G401.6 (cell line): ENCODE data around the gene SMAD3.

Experiments used
- FAIRE-seq: peaks from 2 replicates; lab custom pipeline; 2012; peaks lifted over from hg19 to GRCh38; lab: Jason Lieb, UNC

Gene SMAD3

DNA sequence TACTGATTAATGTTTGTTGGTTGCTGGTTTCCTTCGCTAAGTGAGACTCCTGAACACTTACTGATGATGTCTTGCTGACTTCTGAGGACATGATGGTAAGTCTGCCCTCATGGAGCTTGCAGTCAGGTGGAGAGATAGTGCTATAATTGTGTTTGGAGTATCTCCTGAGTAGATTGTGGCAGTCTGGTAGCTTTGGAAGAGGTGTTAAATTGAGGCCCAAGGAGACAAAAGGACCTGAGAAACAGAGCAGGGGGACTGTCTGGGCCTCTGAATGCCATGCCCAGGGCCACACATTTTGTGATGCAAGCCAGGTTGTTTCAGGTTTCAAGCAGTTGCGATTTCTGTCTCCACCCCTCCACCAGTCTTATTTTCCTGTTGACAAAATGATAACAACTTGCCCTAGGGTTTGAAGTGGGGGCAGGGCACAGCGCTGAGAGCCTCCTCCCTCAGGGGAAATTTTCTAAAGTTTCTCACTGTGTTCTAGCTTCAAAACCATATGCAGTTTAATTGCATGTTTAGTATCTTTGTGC, 16.7 kb downstream of the SMAD3 start:
- FAIRE-seq: no peak

DNA sequence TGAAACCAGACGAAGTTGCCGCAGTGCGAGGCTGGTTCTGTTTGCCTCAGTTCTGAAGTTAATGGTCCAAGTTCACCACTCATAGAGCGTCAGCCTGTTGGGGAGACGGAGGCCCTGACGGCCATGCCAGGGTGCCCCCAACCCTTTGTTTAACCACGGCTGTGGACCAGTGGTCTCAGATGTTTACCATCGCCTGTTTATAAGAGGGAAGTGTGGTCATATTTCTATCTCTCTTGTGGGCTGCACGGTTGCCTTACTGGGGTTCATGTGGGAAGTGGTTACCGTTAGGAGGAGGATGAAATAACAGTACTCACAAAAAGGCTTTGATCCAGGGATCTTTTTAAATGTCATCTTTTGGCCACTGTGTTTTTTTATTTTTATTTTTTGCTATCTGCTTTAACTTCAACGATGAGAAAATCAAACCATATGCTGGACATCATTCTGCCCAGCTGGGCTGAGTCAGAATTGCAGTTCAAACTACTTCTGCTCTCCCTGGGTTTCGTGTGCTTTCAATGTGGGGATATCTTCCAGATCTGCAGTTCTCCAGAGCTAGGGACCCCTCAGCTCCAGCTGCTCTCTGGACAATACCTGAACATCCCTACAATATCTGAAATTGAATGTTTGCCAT, 17.8 kb downstream of the SMAD3 start:
- no peak for FAIRE-seq

DNA sequence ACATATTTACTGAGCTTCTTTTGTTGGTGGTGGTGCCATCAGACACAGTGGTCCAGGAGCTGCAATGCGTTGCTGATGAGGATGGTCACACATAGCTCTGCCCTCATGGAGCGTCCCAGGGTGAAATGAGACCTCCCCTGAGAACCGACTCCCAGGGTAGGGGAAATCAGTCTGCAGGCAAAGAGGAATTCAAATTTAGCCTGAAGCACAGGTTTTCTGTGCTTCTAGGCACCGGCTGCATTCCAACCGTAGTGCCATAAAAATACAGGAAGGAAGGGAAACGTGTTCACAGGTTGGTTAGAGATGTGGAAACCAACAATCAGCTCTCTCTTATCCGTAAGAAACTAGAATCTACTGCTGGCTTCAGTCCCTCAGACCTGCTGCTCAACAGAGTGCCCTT, 19.2 kb downstream of the SMAD3 start:
- FAIRE-seq: no peak

DNA sequence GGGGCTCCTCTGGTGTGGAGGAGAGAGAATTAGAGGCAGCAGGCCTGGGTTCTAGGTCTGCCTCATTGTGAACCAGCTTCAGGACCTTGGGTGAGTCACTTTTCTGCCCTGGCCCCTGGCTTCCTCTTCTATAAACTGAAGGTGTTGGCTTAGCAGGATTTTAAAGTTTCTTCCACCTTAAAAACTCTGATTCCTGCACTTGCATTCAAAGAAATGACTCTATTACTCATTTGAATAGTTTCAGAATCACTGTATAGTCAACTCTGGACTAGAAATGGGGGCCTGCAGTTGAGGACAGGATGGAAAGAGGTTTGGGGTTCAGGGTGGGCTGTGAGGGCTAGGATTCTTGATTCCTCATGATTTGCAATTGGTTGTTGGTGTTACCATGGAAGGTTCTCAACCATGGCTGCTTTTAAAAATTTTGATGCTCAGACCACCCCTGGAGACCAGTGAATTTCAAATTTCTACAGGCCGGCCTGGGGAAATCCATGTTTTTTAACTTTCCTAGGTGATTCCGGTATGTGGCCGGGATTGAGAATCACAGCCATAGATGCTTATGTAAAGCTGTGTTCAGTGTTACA, 19.9 kb downstream of the SMAD3 start:
- FAIRE-seq: no peak

DNA sequence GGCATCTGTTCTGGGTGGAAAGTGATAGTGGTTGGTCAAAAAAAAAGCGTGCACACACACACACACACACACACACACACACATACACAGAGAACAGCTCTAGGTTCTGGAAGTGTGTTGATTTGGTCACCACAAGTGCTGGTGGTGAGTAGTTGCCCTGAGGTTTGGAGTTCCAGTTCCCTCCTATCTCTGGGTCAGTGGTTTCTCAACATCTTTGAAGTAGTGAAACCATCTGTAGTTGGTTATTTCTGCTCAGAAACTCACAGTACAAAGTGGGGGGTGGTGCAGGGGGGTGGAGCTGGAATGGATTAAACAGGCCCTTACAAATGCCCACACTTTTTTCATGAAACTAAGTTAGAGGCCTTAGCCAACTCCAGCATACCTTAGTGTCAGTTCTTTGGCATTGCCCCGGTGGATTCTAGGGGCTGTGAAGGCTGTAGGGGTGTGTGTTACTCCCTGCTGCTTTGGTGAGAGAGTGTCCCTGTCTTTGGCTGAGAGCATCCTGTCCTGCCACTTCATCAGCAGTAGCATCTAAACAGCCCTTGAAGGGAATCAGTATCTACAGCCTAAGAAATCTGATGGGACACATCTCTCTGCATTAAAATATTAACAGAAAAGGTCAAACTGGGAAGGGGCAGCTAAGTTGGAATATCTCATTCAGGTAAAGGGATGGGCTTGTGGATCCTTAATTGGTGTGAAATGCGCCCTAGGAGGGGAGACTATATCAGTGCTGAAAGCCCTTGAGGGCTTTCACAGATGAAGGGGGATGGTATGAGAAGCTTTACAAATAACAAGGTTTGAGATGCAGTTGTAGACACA, 20.6 kb downstream of the SMAD3 start:
- FAIRE-seq: no peak

DNA sequence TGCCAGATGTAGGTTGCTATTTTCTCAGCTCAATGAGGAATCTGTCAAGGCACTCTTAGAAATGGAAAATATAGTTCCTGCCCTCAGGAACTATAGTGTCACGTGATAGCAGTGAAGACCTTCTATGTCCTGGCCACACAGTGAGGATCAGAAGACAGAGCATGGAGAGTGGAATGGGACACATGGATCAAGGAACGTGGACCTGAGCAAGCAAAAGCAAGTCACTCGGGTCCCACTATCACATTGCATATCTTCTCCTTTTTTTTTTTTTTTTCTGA, 21.2 kb downstream of the SMAD3 start:
- FAIRE-seq: no peak

DNA sequence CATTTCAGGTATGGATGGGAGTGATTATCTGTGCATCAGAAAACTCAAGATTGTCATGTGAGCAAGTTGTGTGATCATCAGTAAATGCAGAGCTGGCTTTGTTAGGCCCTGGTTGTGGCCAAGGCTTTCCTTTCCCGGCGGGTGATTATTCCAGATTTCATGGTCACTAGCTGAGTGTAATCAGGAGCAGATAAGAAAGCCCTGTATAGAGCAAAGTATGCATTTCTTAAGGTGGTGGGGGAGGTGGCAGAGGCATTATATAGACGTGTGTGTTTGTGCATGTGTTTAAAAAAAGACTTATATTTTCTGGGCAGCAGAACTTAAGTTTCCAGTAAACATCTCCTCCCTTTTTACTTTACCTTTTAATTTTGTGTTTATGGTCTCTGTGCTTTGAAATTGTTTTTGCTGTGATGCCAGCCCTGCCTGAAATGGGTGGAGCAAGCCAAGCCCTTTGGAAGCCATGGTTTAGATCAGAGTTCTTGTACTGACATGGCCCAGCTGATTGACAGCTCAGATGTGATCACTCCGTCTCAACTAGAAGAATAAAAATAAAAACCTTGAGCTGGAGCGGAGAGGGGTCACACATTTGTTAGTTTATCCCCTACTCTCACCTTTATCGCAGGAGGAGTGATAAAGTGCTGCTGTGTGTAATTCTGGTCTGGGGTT, 22.2 kb downstream of the SMAD3 start:
- no peak for FAIRE-seq

DNA sequence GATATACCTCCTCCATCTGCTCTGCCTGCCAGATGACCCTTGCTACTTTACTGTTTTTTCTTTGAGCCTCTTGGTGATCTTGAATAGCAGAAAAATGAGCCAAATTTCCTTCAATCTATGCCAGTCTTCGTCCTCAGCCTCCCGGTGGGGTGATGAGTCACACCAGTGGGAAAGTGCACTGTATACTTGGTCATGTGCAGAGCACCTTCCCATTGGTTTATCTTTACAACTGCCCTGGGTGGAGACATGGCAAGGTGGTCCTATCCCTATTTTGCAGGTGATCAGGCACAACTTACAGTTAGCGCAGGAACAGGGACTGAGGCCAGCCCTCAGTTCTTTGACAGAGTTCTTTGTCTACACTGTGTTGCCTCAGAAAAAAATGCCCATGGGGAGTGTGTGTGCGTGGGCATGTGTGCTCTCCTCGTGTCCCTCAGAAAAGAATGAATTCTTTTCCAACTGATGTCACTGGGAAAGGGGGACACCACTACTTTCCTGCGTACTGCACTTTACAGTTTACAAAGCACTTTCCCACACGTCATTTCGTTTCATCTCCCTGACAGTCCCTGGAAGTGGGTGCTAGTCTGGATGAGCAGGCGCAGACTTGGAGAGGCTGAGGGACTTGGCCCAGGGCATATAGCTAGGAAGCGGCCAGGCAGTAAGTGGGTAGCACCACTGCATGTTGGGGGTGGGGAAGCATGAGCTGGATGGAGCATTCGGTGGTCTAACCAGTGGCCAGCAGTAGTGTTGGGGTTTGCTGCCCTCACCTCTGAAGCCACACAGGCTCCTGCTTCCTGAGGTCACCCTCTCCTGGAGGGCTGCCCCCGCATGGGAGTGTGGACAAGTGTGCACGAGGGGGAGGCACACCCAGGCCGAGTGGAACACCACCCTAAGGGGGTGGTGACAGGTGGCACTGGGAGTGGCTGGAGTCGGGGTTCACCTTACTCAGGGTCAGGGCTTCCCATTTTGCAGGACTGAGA, 24.1 kb downstream of the SMAD3 start:
- FAIRE-seq: no peak

DNA sequence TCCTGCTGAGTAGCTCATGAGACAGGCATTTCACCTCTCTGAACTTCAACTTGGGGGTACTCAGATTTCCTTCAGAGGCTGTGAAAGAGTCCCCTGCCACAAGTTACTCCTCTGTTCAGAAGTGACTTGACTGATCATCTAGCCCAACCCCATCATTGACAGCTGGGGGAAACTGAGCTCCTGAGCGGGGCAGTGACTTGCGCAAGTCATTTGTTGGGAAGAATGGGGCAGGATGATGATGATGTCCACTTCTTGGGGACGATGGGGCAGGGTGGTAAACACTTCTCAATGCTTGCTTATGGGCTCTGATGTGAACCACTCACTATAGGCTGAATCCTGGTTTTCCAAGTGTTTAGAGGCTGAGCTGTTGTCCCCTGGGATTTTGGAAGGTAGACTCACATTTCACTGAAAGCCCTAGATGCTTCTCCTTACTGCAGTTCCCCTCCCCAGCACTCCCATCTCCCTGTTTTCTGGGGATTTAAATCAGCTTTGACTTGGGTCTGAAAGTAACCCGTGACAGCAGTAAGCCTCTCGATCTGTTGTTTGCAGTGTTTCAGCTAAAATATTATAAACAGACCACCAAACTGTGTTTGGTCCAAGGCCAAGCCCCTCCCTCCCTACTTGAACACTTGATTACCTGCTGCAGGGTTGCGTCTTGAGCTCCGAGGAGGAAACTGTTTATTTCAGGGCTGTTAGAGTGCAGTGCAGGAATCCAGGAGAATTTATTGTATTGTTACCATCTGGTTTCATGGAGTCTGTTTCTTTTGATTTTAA, 25.1 kb downstream of the SMAD3 start:
- no peak for FAIRE-seq

DNA sequence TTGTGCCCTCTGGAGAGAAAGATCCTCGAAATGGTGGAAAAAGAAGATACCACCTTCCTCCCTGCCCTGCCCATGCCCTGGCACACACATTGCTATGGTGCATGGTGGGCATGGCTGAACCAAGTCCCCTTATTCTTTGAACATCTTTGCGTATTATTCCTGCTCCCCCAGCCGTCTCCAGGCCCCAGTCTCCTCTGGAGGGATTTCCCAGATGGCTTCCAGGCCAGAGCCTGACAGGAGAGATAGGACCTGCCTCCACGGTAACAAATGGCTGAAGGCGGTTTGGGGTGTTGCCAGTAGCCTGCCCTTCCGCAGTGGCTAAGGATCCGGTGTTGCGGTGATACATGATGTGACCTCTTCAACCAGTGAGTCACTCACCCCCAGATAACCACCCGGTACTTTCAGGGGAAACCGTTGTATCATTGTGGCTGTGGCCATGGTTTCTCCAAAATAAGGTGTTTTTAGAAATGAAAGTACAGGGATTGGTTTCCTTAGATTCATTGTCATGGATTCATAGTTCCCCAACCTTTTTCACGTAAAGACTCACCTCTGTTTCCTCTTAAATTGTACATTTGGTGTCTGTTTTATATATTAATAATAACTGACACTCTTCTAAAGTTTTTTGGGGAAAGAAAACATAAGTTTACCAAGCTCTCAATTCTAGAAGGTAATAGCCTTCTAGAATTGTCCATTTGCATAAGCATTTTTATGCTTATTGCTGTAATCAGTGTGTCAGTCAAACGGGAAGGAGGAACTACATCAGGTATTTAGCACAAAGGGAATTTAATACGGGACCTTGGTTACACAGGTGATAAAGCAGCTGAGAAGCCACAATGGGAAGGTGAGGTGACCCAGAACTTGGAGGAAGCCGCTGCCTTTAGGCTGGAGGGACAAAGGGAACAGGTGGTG, 25.9 kb downstream of the SMAD3 start:
- no peak for FAIRE-seq

DNA sequence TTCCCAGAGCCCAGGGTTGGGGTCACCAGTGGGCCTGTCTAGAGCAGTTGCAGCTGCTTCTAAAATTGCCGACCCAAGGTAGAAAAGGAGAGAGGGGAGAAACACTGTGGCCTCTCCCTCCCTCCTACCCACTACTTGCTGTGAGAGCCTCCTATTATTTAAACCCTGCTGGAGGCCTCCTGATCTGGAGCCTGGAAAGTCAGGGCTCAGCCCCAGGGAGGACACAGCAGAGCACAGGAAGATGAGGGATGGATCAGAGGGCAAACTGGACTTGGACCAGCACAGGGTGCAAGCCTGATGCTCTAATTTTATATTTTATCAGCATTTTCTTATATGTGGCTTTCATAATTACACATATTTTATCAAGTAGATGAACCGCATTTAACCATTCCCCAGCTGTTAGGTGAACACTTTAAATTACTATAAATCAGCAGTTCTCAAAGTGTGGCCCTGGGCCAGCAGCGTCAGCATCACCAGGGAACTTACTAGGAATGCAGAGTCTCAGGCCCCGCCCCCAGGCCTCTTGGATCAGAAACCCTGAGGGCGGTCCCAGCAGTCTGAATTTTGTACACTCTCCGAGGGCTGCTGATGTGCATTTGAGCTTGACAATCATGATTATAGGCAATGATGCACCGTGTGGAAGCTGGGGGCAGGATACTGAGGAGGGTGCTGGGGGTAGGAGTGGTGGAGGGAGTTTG, 26.7 kb downstream of the SMAD3 start:
- no peak for FAIRE-seq

DNA sequence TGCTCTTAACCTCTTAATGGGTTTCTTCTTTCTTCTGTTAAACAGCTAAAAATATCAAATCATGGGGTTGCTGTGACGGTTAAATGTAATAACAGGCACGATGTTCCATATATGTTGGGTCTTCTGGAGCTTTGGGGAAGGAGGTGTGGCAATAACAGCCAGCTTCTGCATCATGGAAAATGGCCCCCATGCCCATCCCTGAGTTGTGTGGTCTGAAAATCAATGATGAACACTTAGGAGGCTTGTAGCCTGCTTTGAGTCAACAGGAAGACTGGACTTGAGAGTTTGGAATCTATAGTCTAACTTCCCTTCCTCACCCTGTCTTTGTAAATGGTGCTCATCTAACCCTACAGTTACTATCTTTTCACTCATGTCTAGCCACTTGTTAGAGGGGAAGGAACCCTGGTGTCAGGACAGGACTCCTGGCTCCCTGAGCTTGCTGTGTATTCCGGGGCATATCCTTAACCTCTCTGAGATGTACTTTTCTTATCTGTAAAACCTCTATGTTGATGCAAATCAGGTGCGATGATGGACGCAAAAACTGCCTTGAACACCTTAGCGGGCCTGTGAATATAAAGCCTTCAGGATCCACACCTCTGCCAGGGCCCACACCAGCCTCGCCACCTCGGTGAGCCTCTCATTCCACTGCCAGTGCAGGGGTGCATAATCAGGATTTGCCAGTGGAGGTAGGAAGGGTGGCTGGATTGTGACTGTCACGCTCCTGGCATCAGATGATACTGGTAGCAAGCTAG, 27.5 kb downstream of the SMAD3 start:
- FAIRE-seq: no peak

DNA sequence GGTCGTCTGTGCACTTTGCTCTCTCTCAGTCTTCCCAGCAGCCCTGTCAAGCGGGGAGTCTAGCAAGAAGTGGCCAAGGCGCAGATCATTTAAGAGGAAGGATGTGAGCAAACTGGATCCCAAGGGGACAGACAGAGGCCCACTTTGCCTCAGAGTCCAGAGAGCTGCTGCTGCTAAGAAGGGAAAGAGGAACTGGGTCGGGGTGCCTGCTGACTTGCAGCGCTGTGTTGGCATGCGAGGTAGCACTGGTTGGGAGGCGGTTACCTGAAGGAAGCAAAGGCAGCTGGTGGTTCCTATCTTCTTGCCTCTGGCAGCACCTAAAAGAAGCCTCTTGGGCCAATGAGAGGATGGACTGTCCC, 28.1 kb downstream of the SMAD3 start:
- FAIRE-seq: no peak

DNA sequence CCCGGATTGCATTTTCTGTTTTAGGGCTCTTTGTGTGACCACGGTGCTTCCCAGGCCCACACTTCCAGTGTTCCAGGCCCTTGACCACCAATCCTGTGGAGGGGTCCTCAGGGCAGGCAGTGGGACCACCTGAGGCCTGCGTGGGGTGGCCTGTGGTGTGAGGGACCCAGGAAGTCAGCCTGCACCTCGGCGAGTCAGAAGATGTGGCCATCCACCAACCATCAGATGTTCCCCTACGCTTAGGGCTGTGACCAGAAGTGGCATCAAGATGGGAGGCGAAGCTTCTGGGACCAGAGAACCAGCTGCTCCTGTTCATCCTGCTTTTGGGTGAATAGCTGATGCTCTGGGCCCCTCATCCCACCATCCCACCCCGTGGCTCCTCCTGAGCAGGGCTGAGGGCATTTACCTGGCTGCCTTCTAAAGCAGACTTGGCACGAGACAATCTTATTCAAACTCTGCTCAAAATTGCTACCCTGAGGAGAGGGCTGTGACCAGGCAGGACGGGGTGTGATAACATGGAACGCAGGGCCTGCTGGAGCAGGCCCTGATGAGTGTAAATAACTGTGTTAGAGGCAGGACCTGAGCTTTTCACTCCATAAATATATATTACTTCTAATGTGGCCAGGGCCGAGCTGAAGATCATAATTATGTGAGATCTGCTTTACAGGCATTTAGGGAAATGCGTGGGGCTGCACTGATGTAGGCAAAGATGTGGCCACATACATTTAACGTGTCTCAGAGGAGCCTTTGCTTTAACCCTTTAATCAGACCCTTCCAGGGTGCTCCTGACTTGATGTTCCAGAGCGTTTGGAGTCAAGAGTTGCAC, 28.8 kb downstream of the SMAD3 start:
- FAIRE-seq: no peak

DNA sequence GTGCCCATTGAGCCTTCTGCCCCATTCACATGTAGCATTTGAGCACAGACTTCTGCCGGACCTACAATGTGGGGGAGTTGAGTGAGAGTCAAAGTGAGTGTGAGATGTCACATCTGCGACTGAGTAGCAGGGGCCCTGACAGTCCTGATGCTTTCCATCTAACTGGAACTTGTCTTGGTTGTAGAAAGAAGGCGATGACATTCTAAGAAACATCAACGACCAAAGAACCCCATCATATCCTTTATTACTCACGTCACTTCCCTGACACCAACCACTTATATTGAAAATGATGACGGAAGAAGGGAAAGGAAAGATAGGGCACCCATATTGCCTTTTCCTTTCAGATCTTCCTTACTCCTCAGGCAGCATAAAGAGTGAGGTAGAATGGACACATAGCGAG, 30.5 kb downstream of the SMAD3 start:
- FAIRE-seq: no peak

DNA sequence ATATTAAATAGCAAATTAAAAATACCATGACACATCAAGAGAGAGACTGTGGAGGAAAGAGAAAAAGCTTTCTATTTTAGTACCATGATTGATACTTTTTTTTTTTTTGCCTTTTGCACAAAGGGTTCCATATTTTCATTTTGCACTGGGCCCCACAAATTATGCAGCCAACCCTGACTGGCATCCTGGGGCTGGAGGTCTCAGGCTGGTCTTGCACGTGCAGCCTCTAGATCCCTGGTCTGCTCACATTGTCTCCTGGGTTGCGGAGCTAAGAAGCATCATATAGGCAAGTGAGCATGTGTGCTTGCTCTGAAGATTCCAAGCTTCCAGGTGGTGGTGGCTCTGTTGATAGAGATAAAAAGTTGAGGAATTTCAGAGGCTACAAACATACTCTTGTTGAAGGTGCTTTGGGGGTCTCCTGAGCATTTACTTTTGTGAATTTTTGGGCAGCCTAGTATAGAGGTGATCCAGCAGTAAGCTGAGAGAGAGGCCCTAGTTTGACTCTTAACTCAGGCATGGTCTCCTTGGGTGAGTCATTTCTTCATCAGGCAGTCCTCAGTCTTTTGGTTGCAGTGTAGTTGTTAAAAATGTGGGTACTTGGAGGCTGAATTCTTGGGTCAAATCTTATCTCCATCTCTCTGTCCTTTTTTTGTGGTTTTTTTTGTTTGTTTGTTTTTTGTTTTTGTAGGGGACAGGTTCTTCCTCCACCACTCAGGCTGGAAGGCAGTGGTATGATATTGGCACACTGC, 31.3 kb downstream of the SMAD3 start:
- FAIRE-seq: no peak

DNA sequence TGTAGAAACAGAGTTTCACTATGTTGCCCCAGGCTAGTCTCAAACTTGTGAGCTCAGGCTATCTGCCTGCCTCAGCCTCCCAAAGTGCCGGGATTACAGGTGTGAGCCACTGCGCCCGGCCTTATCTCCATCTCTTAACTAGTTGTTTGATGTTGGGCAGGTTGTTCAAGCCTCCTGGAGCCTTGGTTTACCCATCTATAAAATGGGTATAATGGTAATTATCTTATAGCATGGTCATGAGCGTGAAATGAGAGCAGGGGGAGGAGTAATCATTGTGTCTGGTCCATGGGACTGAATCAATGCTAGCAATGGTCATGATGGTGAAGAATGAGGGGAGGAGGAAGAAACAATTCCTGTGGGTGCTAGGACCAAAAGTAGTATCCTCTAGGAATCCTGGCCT, 32.0 kb downstream of the SMAD3 start:
- FAIRE-seq: no peak
